Ishikawa (cell line): ENCODE results near the gene ACVR1.

Experiments
- CEBPB ChIP-seq: IDR thresholded peaks from 2 replicates; pipeline ENCODE4 v1.6.1; 2012
- CREB1 ChIP-seq: IDR thresholded peaks from 2 replicates; pipeline ENCODE4 v1.6.1; 2012; ENCODE audit warnings: low read depth
- EGR1 ChIP-seq: IDR thresholded peaks from 2 replicates; pipeline ENCODE4 v1.6.1; 2012
- EP300 ChIP-seq: IDR thresholded peaks from 2 replicates; pipeline ENCODE4 v1.6.1; 2012; ENCODE audit warnings: borderline replicate concordance
- FOXM1 ChIP-seq: IDR thresholded peaks from 2 replicates; pipeline ENCODE4 v1.6.1; 2012; ENCODE audit warnings: low read depth, borderline replicate concordance
- MAX ChIP-seq: IDR thresholded peaks from 2 replicates; pipeline ENCODE4 v1.6.1; 2012
- NFIC ChIP-seq: IDR thresholded peaks from 2 replicates; pipeline ENCODE4 v1.6.1; 2012
- RAD21 ChIP-seq: IDR thresholded peaks from 2 replicates; pipeline ENCODE4 v1.6.1; 2012; ENCODE audit warnings: low read depth
- TAF1 ChIP-seq: IDR thresholded peaks from 2 replicates; pipeline ENCODE4 v1.6.1; 2012; ENCODE audit warnings: low read depth, mild to moderate bottlenecking
- TCF12 ChIP-seq: IDR thresholded peaks from 2 replicates; pipeline ENCODE4 v1.6.1; 2012; ENCODE audit warnings: low read depth
- TEAD4 ChIP-seq: IDR thresholded peaks from 2 replicates; pipeline ENCODE4 v1.6.1; 2012
- YY1 ChIP-seq: IDR thresholded peaks from 2 replicates; pipeline ENCODE4 v1.6.1; 2012; ENCODE audit warnings: low read depth
- ZBTB7A ChIP-seq: IDR thresholded peaks from 2 replicates; pipeline ENCODE4 v1.6.1; 2012; ENCODE audit warnings: low read depth
- TF ChIP-seq, protein P1 (sequence below): IDR thresholded peaks from 2 replicates; pipeline ENCODE4 v1.6.1; 2012
- TF ChIP-seq, protein P2 (sequence below): IDR thresholded peaks from 2 replicates; pipeline ENCODE4 v1.6.1; 2012; ENCODE audit warnings: low read depth, mild to moderate bottlenecking

The ACVR1 gene

GRCh38 chr2:157725846-157726245 is 150.3 kb downstream of the ACVR1 start:
- TF ChIP-seq CEBPB, result no peak
- TF ChIP-seq TAF1, result no peak
- TF ChIP-seq ZBTB7A, result no peak
- no peak for TF ChIP-seq RAD21
- TF ChIP-seq TCF12, result no peak
- no peak for TF ChIP-seq EGR1
- TF ChIP-seq NFIC, result no peak

DNA sequence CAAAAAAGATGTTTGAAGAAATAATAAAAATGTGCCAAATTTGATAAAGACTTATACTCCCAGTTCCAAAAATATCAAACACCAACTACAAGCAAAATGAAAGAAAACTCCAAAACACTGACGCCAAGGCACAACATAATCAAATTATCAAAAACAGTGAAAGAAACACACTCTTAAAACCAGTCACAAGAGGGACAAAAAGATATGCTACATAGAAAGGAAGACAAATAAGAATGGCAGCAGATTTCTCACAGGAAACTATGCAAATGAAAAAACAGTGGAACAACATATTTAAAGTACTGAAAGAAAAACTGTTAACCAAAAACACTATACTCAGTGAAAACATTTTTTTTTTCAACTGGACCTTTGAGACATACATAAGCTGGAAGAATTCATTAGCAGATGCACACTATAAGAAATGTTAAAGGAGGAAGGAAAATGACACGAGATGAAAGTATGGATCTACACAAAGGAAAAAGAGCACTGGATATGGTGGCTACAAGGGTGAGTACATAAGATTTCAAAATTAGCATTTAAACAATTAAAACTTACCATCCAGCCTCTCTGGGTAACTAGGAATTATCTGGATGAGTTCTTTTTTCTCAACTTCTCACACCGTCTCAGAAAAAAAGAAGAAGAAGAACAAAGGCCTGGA is 153.4 kb downstream of the ACVR1 start:
- TF ChIP-seq TCF12 (no peak), TAF1 (no peak), YY1 (no peak), RAD21 (no peak), CREB1 (no peak), EGR1 (no peak), CEBPB (no peak), EP300 (no peak), ZBTB7A (no peak), TEAD4 (no peak), FOXM1 (no peak), NFIC (no peak), MAX (no peak)
- TF ChIP-seq, protein P1, sequence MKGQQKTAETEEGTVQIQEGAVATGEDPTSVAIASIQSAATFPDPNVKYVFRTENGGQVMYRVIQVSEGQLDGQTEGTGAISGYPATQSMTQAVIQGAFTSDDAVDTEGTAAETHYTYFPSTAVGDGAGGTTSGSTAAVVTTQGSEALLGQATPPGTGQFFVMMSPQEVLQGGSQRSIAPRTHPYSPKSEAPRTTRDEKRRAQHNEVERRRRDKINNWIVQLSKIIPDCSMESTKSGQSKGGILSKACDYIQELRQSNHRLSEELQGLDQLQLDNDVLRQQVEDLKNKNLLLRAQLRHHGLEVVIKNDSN, result no peak
- TF ChIP-seq, protein P2, sequence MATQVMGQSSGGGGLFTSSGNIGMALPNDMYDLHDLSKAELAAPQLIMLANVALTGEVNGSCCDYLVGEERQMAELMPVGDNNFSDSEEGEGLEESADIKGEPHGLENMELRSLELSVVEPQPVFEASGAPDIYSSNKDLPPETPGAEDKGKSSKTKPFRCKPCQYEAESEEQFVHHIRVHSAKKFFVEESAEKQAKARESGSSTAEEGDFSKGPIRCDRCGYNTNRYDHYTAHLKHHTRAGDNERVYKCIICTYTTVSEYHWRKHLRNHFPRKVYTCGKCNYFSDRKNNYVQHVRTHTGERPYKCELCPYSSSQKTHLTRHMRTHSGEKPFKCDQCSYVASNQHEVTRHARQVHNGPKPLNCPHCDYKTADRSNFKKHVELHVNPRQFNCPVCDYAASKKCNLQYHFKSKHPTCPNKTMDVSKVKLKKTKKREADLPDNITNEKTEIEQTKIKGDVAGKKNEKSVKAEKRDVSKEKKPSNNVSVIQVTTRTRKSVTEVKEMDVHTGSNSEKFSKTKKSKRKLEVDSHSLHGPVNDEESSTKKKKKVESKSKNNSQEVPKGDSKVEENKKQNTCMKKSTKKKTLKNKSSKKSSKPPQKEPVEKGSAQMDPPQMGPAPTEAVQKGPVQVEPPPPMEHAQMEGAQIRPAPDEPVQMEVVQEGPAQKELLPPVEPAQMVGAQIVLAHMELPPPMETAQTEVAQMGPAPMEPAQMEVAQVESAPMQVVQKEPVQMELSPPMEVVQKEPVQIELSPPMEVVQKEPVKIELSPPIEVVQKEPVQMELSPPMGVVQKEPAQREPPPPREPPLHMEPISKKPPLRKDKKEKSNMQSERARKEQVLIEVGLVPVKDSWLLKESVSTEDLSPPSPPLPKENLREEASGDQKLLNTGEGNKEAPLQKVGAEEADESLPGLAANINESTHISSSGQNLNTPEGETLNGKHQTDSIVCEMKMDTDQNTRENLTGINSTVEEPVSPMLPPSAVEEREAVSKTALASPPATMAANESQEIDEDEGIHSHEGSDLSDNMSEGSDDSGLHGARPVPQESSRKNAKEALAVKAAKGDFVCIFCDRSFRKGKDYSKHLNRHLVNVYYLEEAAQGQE, result no peak

DNA sequence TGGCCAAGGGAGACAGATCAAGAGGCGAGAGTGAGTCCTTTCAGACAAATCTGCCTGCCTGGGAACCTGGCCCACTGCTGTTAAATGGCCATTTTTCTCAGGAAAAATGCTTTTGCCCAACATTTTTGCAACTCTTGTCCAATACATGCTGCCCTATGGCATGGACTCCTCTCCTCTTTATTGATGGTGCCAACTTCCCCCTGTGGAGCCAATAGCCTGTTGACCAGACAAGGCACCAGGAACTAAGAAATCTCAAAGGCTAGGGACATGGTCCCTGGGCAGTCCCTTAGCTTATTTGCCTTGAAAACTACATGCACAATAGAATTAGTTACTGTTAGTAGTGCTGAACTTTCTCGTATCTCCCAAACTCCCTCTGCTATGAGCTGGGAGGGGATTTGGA is 155.6 kb downstream of the ACVR1 start:
- TF ChIP-seq EP300 (no peak), CREB1 (no peak), EGR1 (no peak), RAD21 (no peak), MAX (no peak), CEBPB (no peak), TEAD4 (no peak), TAF1 (no peak), YY1 (no peak), ZBTB7A (no peak), NFIC (no peak), FOXM1 (no peak), TCF12 (no peak)
- TF ChIP-seq, protein P2, result no peak
- TF ChIP-seq, protein P1, result no peak

GRCh38 chr2:157699806-157700205 is 176.3 kb downstream of the ACVR1 start:
- TF ChIP-seq, protein P1, result no peak
- no peak for TF ChIP-seq YY1
- TF ChIP-seq EP300, result no peak
- no peak for TF ChIP-seq TAF1
- TF ChIP-seq FOXM1, result no peak
- TF ChIP-seq, protein P2, result no peak
- no peak for TF ChIP-seq RAD21
- no peak for TF ChIP-seq CREB1
- no peak for TF ChIP-seq MAX
- TF ChIP-seq TEAD4, result no peak
- no peak for TF ChIP-seq TCF12
- TF ChIP-seq NFIC, result no peak
- no peak for TF ChIP-seq EGR1
- no peak for TF ChIP-seq ZBTB7A
- no peak for TF ChIP-seq CEBPB
